OCI-M2 (cell line): Measurements from ENCODE around the gene MPZL3.

Source experiments
- DNase-seq: peaks from one replicate; lab custom pipeline; 2025; ENCODE audit not compliant: unreplicated experiment; lab: John Stamatoyannopoulos, UW

The MPZL3 gene

DNA sequence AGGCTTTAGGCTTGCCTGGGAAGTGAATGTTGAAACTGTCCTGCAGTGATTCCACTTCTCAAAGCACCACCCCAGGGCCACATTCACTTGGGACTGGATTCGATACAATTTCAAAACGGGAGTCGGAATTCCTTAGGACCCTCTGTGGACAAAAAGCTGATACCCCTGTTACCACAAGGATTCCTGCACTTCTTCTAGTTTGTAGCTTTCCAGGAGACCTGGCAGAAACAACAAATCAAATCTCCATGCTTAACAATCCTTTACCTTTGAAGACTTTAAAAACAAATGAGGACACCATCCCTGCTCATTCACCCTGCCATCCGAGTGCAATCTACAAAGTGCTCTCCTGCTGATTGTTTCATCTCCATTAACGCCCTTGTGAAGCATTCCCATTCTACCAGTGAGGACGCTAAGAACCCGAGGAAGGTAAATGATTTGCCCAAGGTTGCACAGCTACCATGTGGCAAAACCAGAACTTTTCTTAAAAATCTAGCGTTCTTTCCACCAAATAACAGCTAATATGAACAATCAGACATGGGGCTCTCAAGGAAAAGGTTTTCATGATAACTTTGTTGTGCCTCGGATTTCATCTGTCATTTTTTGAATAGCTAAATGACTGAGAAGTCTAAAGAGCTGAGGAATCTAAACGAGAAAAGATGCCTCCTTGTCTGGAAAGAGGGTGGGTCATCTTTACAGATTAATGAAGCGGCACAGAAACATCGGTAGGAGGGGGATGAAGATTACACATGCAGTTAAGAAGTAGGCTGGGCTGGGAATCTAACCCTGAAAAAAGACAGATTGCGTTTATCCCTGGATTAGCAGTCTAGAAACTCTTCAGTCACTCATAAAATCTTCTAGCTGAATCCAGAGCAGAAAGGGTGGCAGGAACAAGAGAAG lies 12.7 kb upstream of the MPZL3 start:
- no peak for DNase-seq

DNA sequence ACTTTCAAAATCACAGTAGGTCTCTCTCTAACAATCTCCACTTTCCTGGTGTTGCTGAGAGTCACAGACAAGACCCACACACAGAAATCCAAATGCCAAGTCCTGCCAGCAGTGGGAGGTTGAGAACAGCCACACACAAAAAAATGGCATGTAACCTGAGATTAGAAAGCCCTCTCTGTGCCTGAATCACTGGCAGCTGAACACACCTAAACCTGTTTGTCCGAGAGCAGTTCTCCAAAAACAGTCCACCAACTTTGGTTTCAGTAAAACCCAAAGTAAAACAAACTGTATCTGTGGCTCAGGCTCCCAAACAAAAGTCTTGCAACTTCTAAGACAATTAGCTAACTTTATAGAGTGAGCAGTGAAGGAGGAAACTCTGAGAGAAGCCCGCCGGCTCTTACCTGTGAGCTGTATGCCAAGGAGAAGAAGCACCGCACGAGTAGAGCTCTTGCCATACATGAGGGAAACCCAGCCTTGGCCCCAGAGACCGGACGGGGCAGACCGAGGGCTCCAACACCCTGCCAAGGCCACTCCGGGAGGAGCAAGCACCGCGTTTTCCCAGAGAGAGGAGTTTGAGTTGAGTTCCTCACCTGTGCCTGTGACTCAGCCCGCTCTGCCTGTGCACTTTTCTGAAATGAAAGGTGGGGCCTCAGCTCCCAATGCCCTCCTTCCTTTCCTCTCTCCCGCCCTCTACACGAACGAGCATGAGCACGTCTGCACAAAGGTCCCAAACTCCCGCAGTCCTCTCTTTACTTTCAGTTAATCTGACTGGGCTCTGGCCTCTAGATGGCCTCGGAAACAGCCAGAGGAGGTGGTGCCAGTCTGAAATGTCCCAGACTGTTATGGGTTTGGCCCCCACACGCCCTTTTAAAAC lies 11.8 kb upstream of the MPZL3 start, which contains the start of gene MPZL2:
MPZL2 (minus strand) TSS at position 603 of the 874 bp plus-strand sequence; CDS start at position 459, 144 bp downstream.
- no peak for DNase-seq

- no peak for DNase-seq
Observed at GRCh38 chr11:118263112-118263511, 10.9 kb upstream of the MPZL3 start.

DNA sequence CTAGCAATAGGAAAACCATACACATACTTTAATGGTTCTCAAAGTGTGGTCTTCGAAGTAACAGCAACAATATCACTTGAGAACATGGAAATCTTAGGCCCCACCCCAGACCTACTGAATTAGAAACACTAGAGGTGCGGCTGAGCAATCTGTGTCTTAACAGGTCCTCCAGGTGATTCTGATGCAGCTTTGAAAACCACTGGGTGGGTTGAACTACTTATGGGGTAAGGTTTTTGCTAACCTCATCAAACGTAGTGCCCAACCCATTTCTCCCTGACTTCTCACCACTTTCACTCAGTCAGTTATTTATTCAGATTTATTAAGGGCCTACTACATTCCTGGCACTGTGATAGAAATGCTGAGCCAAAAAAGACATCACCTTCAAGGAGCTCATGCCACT lies 8.2 kb upstream of the MPZL3 start:
- no peak for DNase-seq

DNA sequence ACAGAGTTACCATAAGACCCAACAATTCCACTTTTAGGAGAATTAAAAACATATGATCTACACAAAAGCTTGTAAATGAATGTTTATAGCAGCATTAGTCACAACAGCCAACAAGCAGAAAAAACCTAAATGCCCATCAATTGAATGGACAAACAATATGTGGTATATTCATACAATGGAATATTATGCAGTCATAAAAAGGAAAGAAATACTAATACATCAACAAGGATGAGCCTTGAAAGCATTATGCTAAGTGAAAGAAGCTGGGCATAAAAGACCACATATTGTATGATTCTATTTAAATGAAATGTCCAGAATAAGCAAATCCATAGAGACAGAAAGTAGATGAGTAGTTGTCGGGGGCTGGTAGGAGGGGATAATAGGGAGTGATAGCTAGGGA lies 7.0 kb upstream of the MPZL3 start:
- no peak for DNase-seq

DNA sequence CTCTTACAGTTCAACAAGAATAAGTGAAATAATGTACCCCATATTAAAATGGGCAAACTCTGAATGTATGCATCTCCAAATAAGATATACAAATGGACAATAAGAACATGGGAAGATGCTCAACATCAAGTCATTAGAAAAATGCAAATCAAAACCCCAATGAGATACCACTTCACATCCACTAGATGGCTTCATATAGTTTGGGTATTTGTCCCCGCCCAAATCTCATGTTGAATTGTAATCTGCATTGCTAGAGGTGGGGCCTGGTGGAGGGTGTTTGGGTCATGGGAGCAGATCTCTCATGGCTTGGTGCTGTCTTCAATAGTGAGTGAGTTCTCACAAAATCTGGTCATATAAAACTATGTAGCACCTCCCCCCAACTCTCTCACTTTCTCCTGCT lies 6.2 kb upstream of the MPZL3 start:
- no peak for DNase-seq

- no peak for DNase-seq
Observed at GRCh38 chr11:118252688-118253087, 523 bp upstream of the MPZL3 start.

DNA sequence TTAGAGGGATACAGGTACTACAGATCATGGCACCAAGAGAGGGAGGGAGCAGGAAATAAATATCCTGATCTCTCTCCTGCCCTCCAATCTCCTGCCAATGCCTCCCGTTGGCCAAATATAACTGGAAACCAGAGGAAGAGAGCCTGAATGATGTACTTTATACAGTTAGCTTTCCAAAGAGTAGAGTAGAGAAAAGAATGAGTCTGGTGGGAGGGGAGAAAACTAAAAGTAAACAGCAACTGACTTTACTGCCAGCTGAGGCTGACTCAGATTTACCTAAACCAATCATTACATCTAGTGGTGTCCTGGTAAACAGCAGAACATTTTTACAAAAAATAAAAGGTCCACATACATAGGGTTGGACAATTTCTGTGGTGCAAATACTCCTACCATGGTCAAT lies 5.1 kb downstream of the MPZL3 start:
- DNase-seq: no peak

DNA sequence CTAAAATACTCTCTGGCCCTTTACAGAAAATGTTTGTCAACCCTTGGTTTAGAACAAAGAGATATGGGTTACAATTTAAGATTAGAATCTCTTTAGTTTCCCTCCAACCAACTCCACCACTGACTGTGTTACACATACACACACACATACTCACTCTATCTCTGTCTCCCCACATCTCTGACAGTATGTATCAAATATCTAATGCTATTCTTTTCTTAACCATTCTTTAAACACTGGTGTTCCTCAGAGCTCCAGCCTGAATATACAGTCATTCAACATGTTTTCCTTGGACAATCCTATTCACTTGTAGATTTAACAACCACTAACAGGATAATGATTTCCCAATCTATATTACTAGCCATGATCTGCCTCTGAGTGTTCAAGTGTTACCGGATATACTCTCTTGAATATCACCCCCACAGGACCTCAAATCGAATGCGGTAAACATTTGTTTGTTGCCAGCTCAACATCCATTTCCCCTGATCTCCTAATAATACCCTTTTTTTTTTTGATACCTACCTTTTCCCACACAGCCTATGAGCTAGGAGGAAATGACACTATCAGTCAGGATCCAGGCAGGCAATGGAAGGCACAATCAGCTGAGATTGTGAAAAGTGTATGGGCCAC lies 6.1 kb downstream of the MPZL3 start:
- no peak for DNase-seq

GRCh38 chr11:118243993-118244762 lies 8.0 kb downstream of the MPZL3 start:
- DNase-seq: no peak

- no peak for DNase-seq
Observed at GRCh38 chr11:118243161-118243560, 9.0 kb downstream of the MPZL3 start.

- no peak for DNase-seq
Observed at GRCh38 chr11:118241764-118242098, 10.4 kb downstream of the MPZL3 start.

GRCh38 chr11:118240999-118241763 lies 11.0 kb downstream of the MPZL3 start:
- DNase-seq: peak; percentile 3

- no peak for DNase-seq
Observed at GRCh38 chr11:118239509-118240205, 12.5 kb downstream of the MPZL3 start.

GRCh38 chr11:118238929-118239328 lies 13.2 kb downstream of the MPZL3 start:
- DNase-seq: no peak

GRCh38 chr11:118238421-118238820 lies 13.7 kb downstream of the MPZL3 start:
- DNase-seq: no peak

DNA sequence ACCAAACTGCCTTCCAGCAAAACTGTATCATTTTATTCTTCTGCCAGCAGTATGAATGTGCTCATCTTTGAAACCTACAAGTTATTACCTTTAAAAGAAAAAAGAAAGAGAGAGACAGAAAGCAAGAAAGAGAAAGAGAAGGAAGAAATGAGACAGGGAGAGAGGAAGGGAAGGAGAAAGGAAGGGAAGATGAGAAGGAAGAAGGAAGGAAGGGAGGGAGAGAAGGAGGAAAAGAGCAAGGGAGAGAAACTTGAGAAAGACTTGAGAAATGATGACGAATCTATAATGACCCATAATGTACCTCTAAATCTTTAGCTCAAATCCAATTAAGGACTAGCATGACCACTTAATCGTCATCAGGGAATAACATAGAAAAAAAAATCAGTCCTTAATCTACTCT lies 16.0 kb downstream of the MPZL3 start:
- no peak for DNase-seq

DNA sequence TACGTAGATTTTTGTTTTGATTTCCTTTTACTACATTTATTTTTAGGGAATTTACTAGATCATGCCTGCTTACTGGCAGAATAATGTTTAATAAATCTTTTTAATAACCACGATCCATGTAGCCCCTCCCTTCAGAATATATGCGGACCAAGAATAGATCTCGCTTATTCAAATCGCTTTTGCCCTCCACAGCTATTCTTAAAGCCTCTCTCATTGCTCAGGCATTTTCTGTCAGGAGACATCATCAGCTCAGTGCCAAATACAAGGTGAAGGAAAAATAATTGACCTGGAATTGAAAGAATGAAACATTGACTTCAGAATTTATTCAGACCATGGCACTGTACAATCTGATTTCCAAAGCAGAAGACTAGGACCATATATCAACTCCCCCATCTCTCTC lies 17.3 kb downstream of the MPZL3 start:
- no peak for DNase-seq

DNA sequence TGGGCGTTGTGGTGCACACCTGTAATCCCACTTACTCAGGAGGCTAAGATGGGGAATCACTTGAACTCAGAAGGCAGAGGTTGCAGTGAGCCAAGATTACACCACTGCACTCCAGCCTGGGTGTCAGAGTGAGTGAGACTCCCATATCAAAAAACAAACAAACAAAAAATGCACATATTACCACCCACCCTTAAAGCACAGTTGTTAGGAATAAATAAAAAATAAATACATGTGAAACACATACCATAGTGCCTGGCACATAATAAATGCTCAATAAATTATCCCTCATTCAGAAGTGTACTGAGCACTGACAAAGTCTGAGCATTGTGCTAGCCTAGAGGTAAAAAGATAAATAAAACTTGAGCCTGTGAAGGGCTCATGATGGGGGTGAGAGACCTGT lies 18.3 kb downstream of the MPZL3 start:
- DNase-seq: no peak

DNA sequence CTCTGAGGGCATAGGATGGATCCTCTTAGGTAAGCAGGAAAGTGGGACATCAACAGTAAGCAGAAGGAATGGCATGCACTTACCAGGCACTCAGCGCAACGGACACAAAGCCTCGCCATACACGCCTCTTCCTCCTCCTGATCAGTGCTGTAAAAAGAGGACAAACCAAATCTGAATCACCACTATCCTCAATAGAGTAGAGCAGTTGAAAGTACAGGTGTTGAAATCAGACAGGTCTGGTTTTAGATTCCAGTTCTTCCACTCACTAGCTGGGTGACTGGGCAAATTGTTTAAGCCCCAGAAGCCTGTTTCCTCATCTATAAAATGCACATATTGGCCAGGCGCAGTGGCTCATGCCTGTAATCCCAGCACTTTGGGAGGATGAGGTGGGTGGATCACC lies 18.8 kb downstream of the MPZL3 start:
- no peak for DNase-seq
